Activated B cell treated with CpG ODN at 0.5 μM for 24 hours (primary cell): ENCODE data around the gene PCOLCE2. TPM values are rescaled to one million over a fixed set of nuclear protein-coding genes. Genes with fewer than 3 reads are reported as not detected.
"Not testable (repeated sequence)": the region's sequence is repeated elsewhere in the genome, so short reads cannot be mapped to it uniquely, and the experiment has no call there.

Source experiments
- ATAC-seq: fragments of 200-7000 bp; cut with Tn5 transposase; one replicate; pipeline ENCODE4 v1.10.0; 2021; ENCODE audit warnings: low read depth, mild to moderate bottlenecking, moderate library complexity
- CTCF ChIA-PET: fragments of 350-600 bp; sonication (Branson Sonifier 250); formaldehyde crosslinking; loops from one replicate; lab custom pipeline; 2021; ENCODE audit warnings: antibody characterized with exemption; lab: Charles Lee
- POLR2A ChIA-PET: fragments of 350-600 bp; sonication (Branson Sonifier 250); formaldehyde crosslinking; loops from one replicate; lab custom pipeline; 2021; ENCODE audit warnings: antibody characterized with exemption; lab: Charles Lee
- DNase-seq: peaks from one replicate; pipeline ENCODE4 v3.0.0; 2022
- H3K27ac Mint-ChIP-seq: one replicate; pipeline ENCODE4 v1.8.0; 2020; ENCODE audit warnings: mixed read lengths
- H3K27me3 Mint-ChIP-seq: one replicate; pipeline ENCODE4 v1.8.0; 2021; ENCODE audit warnings: mixed read lengths
- H3K36me3 Mint-ChIP-seq: one replicate; pipeline ENCODE4 v1.8.0; 2021; ENCODE audit warnings: low read depth, mixed read lengths
- H3K4me1 Mint-ChIP-seq: one replicate; pipeline ENCODE4 v1.8.0; 2021; ENCODE audit warnings: mixed read lengths
- H3K4me3 Mint-ChIP-seq: one replicate; pipeline ENCODE4 v1.8.0; 2020; ENCODE audit warnings: mild to moderate bottlenecking, mixed read lengths
- H3K9me3 Mint-ChIP-seq: one replicate; pipeline ENCODE4 v1.8.0; 2020; ENCODE audit warnings: mixed read lengths
- intact Hi-C: fragments of 100-400 bp; cut with micrococcal nuclease; formaldehyde crosslinking; loops from one replicate; pipeline ENCODE4 v1.15.1; 2024
- total RNA-seq: library from RNA; stranded (reverse); gene quantifications from 2 replicates; pipeline ENCODE4 v1.2.3, GENCODE V29; 2022
- TF ChIP-seq, protein P1 (sequence below): fragments of 200-600 bp; IDR thresholded peaks from one replicate; pipeline ENCODE4 v1.8.0; 2022; ENCODE audit warnings: antibody characterized with exemption, mild to moderate bottlenecking

PCOLCE2 gene
- total RNA-seq, 1 donor from 2014 or later, result not detected

DNA sequence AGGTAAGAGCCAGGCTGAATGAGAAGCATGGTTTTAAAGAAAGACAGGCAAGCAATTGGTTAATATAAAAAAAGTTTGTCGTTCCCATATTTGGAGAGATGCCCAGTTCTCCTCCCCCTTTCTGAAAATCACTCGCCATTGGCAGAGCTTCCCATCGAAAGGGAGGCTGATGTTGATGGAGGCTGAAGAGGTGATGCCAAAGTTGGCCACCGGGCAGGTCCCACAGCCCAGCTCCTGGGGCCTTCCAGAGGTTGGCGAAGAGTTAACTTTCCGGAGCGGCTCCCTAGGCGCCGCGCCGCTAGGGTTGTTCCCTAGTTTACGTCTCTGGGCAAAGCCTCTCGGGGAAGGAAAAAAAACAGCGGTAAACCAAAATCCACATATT lies 793 bp downstream of the PCOLCE2 start:
- Mint-ChIP-seq H3K4me3 (peak overlapping the region; percentile 54), H3K9me3 (no peaks in the 10 kb centered on the region), H3K36me3 (no peaks in the 10 kb centered on the region), H3K4me1 (peaks cover 7% of the 10 kb centered on the region), H3K27ac (no peak overlapping the region), H3K27me3 (peaks cover 45% of the 10 kb centered on the region)
- ChIA-PET CTCF (no interaction called here), POLR2A (no interaction called here)
- TF ChIP-seq, protein P1, sequence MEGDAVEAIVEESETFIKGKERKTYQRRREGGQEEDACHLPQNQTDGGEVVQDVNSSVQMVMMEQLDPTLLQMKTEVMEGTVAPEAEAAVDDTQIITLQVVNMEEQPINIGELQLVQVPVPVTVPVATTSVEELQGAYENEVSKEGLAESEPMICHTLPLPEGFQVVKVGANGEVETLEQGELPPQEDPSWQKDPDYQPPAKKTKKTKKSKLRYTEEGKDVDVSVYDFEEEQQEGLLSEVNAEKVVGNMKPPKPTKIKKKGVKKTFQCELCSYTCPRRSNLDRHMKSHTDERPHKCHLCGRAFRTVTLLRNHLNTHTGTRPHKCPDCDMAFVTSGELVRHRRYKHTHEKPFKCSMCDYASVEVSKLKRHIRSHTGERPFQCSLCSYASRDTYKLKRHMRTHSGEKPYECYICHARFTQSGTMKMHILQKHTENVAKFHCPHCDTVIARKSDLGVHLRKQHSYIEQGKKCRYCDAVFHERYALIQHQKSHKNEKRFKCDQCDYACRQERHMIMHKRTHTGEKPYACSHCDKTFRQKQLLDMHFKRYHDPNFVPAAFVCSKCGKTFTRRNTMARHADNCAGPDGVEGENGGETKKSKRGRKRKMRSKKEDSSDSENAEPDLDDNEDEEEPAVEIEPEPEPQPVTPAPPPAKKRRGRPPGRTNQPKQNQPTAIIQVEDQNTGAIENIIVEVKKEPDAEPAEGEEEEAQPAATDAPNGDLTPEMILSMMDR, result no peak
- ATAC-seq (no peak), DNase-seq (no peak)
- intact Hi-C loops, result no loop called here

DNA sequence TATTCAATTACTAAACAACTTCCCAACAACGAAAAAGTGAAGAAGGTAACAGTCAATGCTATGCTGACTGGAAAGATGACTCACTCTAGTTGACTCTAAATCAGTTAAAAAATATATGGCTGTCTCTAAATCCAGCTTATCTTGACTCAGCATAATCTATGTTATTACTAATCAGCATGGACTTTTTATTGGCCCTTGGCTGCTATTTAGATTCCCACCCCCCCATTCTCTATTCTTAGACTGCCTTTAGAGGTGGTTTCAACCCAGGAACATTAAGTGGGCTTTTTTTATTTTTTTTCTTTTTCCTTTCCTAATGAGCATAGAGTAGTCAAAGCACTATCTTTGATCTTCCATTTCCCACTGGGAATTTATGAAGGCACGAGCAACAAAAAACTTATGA lies 1.9 kb downstream of the PCOLCE2 start:
- Mint-ChIP-seq H3K27ac (no peak overlapping the region), H3K9me3 (no peaks in the 10 kb centered on the region), H3K4me1 (peaks cover 7% of the 10 kb centered on the region), H3K27me3 (peaks cover 41% of the 10 kb centered on the region), H3K4me3 (no peak overlapping the region), H3K36me3 (no peaks in the 10 kb centered on the region)
- ChIA-PET POLR2A (no interaction called here), CTCF (no interaction called here)
- TF ChIP-seq, protein P1, result no peak
- intact Hi-C loops, result no loop called here
- DNase-seq (no peak), ATAC-seq (no peak)

DNA sequence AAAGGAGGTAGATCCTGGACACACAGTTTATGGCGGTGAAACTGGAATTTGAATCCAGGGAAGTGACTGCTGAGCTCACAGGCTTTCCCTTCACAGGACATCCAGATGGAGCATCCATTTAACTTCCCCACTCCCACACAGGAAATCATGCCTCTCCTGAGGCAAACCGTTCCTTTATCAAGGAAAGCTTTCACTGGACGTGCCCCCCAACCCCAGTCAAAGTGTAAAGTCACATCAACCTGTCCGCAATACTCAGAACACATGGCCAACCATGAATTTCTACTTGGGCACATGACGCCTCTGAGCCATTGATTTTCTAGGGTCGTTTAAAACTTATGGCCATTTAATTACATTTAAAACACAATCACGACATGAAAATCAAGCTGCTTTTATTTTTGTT lies 2.9 kb downstream of the PCOLCE2 start:
- CTCF ChIA-PET, result no interaction called here
- H3K4me1 Mint-ChIP-seq, result peaks cover 7% of the 10 kb centered on the region
- no peak for ATAC-seq
- H3K9me3 Mint-ChIP-seq, result no peaks in the 10 kb centered on the region
- H3K36me3 Mint-ChIP-seq, result no peaks in the 10 kb centered on the region
- POLR2A ChIA-PET, result no interaction called here
- TF ChIP-seq, protein P1, result no peak
- intact Hi-C loops, result no loop called here
- H3K4me3 Mint-ChIP-seq, result no peak overlapping the region
- H3K27ac Mint-ChIP-seq, result no peak overlapping the region
- H3K27me3 Mint-ChIP-seq, result peaks cover 40% of the 10 kb centered on the region
- no peak for DNase-seq

DNA sequence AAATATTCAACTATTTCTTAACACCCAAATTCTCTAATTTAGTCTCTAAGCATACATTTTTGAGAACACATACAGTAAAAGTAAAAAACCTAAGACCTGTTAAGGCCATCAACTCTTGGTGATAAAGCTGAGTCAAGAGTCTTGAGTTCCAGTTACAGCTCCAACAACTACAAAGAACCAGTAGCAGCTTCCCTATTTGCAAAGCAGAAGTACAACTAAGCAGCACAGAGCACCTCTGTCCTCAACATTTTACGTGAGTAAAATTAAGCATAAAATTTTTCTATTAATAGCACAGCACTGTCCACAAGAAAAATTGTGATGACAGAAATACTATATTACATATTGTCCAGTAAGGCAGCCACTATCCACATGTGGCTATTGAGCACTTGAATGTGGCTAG lies 4.4 kb downstream of the PCOLCE2 start:
- no peak for DNase-seq
- TF ChIP-seq, protein P1, result no peak
- CTCF ChIA-PET, result no interaction called here
- intact Hi-C loops, result no loop called here
- POLR2A ChIA-PET, result no interaction called here
- Mint-ChIP-seq H3K4me1 (peaks cover 7% of the 10 kb centered on the region), H3K27me3 (peaks cover 39% of the 10 kb centered on the region), H3K27ac (no peak overlapping the region), H3K36me3 (no peaks in the 10 kb centered on the region), H3K4me3 (no peak overlapping the region), H3K9me3 (no peaks in the 10 kb centered on the region)
- ATAC-seq, result no peak

DNA sequence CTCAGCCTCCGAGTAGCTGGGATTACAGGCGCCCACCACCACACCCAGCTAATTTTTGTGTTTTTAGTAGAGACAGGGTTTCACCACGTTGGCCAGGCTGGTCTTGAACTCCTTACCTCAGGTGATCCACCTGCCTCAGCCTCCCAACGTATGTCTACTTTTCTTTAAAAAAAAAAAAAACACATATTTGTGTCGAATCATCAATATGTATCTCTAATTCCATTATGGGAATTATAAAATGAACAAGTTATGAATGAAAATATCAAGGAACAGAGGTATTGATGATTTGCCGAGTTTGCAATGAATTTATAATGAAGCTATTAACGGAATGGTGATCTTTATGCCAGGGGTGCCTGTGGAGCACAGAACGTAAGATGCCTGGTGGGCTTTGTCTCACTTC lies 5.3 kb downstream of the PCOLCE2 start:
- CTCF ChIA-PET, DNase-seq, H3K9me3 Mint-ChIP-seq, intact Hi-C loops, H3K36me3 Mint-ChIP-seq, ATAC-seq, H3K27ac Mint-ChIP-seq, H3K4me1 Mint-ChIP-seq, H3K4me3 Mint-ChIP-seq: not testable (repeated sequence)
- H3K27me3 Mint-ChIP-seq, result peaks cover 38% of the 10 kb centered on the region
- POLR2A ChIA-PET, result interaction anchor here (0.7 kb wide), 1 partner anchor 120 kb away, joined by 5 read pairs; no protein-coding TSS in a partner anchor
